Skeletal muscle cell (primary cell): ENCODE data around the gene RETREG1.
"Not testable (repeated sequence)": the region's sequence is repeated elsewhere in the genome, so short reads cannot be mapped to it uniquely, and the experiment has no call there.

Experiments
- DNase-seq: peaks from one replicate; pipeline ENCODE4 v3.0.0-alpha.2; 2010; ENCODE audit warnings: low read depth
- H3K4me3 ChIP-seq: 2 replicates; pipeline ENCODE4 v1.5.1; 2011; ENCODE audit warnings: low read depth, mild to moderate bottlenecking, control low read depth, low read length, moderate library complexity

The RETREG1 gene, protein sequence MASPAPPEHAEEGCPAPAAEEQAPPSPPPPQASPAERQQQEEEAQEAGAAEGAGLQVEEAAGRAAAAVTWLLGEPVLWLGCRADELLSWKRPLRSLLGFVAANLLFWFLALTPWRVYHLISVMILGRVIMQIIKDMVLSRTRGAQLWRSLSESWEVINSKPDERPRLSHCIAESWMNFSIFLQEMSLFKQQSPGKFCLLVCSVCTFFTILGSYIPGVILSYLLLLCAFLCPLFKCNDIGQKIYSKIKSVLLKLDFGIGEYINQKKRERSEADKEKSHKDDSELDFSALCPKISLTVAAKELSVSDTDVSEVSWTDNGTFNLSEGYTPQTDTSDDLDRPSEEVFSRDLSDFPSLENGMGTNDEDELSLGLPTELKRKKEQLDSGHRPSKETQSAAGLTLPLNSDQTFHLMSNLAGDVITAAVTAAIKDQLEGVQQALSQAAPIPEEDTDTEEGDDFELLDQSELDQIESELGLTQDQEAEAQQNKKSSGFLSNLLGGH

DNA sequence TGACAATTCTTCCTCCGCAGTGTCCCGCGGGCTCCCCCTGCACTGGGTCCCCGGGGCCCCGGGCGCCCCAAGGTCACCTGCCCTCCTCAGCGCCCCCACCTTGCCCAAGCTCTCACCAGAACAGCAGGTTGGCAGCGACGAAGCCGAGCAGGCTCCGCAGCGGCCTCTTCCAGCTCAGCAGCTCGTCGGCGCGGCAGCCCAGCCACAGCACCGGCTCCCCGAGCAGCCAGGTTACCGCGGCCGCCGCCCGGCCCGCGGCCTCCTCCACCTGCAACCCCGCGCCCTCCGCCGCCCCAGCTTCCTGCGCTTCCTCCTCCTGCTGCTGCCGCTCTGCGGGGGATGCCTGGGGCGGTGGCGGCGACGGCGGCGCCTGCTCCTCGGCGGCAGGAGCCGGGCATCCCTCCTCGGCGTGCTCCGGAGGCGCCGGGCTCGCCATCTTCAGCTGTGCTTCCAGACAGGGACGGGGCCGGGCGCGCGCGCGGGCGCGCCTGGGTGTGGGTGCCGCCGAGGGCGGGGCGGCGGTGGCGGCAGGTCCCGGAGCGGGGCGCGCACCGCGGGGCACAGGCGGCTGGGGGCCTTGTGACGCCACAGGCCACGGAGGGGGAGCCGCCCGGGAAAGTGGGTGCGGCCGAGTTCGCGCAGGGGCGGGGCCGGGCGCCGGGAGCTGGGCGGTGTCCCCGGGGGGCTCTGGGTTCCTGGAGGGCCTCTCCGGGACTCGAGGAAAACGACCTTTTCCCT, at the start of gene RETREG1:
TSS of gene RETREG1 (minus strand) at position 462 of the 738 bp plus-strand sequence. CDS start at position 436, 26 bp downstream.
- H3K4me3 ChIP-seq = peak within 1 kb of the TSS; percentile 52
- no peak for DNase-seq

DNA sequence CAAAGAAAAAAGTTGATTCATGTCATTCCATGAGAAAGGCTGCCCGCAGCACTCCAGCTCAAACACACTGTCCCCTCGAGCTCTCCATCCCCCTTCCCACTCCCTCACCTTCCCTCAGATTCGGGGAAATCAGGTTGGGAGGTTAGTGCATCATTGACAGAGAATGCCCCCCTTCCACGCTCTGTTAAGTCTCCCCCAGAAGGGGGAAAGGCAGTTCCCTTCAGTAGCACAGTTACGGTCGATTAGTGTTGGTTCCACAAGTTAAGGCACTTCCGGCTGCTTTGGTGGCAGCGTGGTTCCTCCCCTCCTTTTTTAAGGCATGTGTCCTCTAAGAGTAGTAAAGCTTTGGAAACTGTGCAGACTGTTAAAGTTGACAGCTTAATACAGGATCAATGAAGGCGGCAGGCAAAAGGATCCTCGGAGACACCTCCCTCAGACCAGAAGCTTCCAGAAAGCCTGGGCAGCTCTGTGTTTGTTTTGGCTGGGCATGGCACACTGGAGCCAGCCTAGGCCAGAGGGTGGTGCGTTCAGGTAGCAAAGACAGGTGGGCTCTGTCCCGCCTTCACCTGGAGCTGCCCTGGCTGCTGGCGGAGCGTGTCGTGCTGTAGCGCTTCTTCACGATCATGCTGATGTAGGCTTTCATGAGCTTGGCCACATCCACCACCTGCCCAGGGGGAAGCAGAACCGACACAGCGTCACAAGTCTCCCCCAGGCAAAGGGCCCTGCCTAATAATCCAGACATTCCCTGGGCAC, 49.5 kb upstream of the RETREG1 start:
- no peak for DNase-seq
- no peak overlapping the region for H3K4me3 ChIP-seq

DNA sequence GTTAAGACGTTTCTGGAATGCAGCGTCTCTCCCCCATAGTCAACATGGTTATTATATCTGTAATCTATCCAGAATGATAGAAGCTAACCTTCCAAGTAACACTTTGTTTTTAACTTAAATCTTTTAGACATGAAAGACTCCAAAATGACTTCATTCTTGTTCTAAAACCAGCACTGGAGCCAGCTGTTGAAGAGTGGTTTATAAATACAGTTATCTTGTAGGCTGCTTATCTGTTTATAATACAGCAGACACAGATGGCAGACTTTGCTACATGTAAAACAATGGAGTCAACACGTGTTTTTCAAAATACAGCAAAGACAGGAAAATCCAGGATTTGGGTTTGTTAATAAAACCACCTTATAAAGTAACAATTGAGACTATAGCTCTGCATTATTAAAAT, 48.8 kb upstream of the RETREG1 start:
- no peak overlapping the region for H3K4me3 ChIP-seq
- DNase-seq = no peak

DNA sequence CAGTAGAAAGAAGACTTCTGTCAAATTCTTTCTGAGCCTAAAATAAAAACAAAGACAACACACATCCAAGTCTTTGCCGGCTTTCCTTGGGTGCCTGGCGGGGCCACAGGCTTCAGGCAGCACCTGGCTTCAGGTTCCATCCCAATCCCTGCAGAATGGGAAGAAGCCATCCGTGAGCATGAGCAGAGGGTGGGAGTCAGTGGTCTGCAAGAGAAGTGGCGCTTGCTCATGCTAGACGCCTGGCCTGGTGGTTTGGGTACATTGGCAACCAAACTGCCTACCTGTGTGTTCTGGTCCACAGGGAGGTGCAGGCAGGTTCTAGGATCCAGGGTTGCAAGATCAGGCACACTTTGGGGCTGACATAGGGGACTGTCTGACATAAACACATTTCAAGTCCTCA, 47.6 kb upstream of the RETREG1 start:
- no peak for DNase-seq
- H3K4me3 ChIP-seq = no peak overlapping the region

DNA sequence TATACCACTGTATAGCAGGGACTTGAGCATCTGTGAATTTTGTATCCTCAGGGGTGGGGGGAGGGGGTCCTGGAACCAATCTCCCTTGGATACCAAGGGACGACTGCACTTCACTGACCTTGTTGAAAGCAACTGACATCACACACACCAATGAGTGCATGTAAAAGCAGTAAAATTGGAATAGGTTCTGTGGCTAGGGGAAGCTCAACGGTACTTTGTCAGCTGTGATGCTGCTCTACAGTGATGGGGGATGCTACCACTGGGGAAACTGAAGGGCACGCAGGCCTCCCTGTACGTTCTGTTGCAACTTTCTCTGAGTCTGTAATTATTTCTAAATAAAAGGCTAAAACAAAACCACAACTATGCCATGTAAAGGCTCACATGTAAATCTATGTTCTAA, 47.0 kb upstream of the RETREG1 start:
- no peak overlapping the region for H3K4me3 ChIP-seq
- DNase-seq = no peak

DNA sequence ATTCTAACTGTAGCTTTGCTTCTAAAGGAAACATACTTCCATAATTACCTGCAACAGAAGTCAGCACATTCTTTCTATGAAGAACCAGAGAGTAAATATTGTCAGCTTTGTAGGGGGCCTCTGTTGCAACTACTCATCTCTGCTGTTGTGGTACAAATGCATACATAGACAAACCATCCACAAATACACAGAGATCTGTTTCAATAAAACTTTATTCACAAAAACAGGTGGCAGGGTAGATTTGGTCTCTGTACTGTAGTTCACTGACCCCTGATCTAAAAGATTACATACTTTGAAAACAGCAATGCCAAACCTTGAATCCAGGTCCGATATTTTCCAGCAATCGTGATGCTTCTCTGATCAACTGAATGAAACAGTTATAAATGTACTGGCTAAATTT, 44.9 kb upstream of the RETREG1 start:
- no peak overlapping the region for H3K4me3 ChIP-seq
- no peak for DNase-seq

DNA sequence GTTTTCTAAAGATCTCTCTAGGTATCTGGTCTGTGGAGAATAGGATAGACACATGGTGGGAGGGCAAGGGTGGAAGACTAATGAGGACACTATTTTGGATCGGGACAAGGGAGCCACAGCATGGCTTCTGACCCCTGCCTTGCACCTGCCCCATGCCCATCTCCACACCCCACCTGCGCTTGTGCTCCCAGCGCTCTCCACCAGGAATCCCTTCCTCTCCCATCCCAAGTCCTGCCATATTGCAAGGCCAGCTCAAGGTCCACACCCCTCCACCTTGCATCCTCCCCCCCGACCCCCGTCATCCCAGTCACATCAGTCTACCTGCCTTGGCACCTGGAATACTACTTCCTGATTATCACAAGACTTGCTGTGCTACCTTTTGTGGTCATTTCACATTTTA, 44.2 kb upstream of the RETREG1 start:
- H3K4me3 ChIP-seq = no peak overlapping the region
- no peak for DNase-seq

DNA sequence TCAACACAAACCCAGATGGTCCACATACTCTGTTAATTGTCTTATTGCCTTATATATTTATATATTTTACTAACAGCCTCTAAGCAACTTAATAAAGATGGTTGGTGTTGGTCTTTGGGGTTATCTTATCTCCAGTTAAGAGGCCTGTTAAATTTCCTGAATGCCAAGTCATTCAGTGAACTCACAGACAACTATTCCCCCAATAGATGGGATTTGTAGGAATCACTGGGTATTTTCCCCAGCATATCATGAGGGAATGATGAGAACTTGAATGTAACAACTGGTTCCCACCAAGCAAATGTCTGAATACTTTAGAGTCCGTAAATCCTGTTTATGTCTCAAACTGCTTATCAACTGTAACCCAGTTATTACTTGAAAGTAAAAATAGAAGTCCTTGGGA, 42.7 kb upstream of the RETREG1 start:
- H3K4me3 ChIP-seq = no peak overlapping the region
- no peak for DNase-seq

DNA sequence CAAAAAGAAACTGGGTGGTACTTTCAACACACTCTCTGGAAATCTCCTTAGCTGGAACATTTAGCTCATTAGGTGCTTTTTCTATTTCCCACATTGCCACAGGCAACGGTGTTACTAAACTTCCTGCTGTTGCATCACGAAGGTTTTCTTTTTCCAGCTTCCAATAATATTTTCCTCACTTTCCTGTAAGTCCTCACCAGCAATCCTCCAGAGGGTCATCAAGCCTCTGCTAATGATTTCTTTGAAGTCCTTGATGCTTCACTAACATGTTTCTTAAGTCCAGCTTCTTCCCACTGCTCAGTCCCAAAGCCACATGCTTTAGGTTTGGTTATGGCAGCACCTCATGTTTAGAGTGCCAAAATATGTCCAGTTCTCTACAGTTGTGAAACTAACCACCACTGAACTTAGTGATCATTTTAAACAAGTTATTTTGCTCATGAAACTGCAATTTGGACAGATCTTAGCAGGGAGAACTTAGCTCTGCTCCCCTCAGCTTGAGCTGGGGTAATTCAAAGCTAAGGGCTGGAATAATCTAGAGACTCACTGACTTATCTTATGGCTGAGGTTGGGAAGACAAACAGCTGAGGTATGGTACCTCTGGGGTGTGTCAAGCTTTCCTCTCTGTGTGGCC, 39.9 kb upstream of the RETREG1 start:
- H3K4me3 ChIP-seq = no peak overlapping the region
- peak; percentile 48 for DNase-seq

DNA sequence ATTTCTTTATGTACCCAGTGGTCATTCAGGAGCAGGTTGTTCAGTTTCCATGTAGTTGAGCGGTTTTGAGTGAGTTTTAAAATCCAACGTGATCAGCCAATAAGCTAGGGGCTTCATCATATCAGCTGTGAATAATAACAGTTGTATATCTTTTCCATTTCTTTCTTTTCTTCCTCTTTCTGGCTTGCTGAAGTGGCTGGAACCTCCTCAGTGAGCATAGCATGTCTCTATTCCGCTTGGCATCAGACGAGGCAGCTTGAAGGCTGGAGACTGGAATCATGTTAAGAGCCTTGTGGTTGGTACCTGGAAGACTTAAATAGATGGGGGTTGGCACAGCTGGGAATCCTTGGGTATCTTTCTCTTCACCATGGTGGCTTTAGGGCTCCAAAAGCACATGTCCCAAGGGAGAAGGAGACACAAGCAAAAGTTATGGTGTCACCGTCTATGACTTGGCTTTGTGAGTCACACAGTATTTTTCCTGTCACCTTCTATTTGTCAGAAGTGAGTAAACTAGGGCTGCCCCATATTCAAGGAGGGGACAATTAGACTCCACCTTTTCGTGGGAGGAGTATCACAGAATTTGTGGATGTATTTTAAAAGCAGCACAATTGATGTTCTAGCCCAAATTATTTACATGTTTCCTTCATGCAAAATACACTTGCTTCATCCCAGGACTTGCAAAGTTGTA, 38.0 kb upstream of the RETREG1 start:
- DNase-seq = no peak
- H3K4me3 ChIP-seq = no peak overlapping the region

DNA sequence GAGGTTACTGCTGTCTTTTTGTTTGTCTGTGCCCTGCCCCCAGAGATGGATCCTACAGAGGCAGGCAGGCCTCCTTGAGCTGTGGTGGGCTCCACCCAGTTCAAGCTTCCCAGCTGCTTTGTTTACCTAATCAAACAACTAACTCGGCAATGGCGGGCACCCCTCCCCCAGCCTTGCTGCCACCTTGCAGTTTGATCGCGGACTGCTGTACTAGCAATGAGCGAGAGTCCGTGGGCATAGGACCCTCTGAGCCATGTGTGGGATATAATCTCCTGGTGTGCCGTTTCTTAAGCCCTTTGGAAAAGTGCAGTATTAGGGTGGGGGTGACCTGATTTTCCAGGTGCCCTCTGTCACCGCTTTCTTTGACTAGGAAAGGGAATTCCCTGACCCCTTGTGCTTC, 31.9 kb upstream of the RETREG1 start:
- not testable (repeated sequence) for DNase-seq, H3K4me3 ChIP-seq

DNA sequence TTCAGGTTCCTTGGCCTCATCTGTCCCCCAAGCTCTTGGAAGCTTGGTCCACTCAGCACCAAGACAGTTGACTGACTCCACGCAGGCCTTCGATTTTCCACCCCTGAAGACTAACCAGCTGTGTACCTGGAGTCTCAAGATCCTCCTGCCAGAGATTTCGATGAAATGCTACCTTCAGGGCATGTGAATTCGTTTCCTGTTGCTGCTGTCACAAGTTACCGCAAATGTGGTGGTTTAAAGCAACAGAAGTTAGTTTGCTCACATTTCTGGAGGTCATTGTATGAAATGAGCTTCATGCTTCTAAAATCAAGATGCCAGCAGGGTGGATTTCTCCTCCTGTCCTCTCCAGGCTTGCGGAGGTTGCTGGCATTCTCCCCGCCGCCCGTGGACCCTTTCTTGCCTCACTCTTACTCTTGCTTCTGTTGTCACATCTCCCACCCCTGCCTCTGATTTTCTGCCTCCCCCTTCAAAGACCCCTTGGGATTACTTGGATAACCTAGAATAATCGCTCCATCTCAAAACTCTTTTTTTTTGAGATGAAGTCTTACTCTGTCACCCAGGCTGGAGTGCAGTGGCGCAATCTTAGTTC, 27.6 kb upstream of the RETREG1 start:
- H3K4me3 ChIP-seq = no peak overlapping the region
- DNase-seq = no peak

DNA sequence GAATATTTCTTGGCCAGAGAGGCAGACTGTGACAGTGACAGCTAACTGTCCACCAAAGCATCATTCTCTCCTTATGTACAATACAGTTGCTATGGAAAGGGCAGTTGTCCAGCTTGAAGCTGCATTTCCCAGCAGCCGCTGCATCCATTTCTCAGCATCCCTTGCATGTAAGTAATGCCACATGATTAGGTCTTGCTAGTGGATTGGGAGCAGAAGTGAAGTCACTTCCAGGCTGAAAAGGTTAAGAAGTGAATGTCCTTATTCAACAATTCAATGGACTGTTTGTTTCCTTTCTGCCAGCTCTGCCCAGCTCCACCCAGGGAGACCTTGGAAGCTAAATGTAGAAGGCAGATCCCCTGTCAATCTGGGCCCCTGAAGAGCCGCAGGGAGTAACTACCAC, 26.1 kb upstream of the RETREG1 start:
- no peak for DNase-seq
- no peak overlapping the region for H3K4me3 ChIP-seq

DNA sequence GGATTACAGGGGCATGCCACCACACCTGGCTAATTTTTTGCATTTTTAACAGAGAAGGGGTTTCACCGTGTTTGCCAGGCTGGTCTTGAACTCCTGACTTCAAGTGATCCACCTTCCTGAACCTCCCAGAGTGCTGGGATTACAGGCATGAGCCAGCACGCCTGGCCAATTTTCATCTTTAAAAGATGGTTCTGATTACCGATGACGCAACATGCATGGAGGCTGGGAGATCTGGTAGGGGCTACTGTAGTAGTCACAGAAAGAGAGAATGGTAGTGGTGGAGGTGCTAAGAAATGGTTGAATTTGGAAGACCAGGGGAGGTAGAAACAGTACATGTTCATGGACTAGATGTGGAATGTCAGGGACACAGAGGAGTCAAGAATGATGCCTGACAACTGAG, 22.4 kb upstream of the RETREG1 start:
- no peak for DNase-seq
- no peak overlapping the region for H3K4me3 ChIP-seq

DNA sequence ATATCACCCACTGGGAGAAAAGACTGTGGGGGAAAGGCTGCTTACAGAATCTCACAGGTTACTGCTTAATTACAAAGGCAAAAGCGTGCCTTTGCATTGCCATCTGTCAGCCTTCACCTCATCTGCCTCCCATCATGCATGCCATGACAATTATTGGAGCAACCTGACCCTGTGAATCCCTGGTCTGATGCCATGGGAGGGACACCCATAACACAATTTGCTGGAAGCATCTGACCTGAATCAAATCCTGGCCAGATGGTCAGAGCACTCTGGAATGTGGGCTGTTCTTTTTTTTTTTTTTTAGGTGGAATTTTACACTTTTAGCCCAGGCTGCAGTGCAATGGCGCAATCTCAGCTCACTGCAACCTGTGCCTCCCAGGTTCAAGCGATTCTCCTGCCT, 11.6 kb upstream of the RETREG1 start:
- DNase-seq = no peak
- no peak overlapping the region for H3K4me3 ChIP-seq

DNA sequence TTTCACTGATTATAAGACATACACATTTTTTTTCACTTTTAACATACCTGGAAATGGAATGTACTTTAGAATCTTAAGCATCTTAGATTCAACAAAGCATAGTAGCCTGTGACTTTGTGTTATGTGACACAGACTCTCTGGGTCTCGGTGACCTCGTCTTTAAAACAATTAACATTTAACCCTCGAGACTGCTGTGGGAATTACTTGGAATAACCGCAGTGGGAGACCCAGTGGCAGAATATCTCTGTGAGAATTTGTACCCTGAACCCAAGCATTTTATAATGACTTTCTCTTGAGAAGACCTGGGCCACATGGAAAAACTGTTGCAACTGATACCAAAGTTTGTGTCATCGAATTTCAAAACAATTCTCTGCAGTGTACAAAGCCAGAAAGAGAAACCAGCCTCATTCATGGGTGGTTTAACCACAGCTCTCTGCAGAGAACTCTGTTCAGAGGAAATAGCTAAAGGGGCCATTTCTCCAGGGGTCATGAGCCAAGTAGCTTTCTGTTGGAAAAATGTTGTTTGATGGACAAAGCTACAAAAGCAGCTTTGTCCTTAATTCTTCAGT, 10.0 kb upstream of the RETREG1 start:
- no peak for DNase-seq
- H3K4me3 ChIP-seq = no peak overlapping the region

DNA sequence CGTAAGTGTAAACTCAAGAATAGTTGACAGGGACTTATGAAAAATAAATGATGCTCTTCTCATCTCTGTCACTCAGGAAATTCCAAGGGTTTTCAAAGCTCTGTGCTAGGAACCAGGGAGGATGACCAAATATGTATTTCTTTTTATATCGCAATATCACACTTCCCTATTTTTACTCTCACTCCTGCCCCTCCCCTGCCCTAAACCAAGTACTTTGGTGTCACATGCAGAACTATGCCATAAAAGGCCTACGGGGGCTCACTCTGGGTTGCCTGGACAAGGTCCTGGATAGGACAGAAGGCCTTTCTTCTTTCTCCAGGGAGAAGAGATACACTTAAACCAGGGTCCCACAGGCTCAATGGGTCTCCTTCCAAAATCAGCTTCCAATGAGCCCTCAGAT, 8.3 kb upstream of the RETREG1 start:
- H3K4me3 ChIP-seq = no peak overlapping the region
- DNase-seq = no peak

DNA sequence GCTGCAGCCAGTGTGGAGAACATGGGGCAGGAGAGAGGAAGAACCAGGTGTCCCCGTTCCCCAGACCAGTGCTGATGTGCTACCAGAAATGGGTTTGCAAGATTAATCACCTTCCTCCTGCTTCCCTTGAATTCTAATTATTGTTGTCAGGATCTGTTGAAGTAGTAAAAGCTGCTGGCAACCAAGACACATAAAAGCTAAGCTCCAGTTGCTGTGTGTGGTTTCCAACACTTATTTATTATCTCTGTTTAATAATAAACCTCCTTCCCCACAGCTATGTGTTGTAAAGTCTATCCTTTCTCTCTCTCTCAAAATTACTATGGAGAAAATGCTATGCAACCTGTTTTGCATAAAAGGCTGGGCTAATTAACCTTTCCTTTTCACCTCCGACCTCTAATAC, 2.3 kb upstream of the RETREG1 start:
- DNase-seq = no peak

More for the DNA sequence above, 2.3 kb upstream of the RETREG1 start:
- H3K4me3 ChIP-seq = no peak overlapping the region
